ENCODE results near the gene ZNF418. TPM values are rescaled to one million over a fixed set of nuclear protein-coding genes. Genes with fewer than 3 reads are reported as not detected.
A peak's percentile ranks its signal among the peaks of the same experiment; 100 is the strongest.

Gene ZNF418
- total and polyA plus RNA-seq, 2 of the 13 experiments (the other 11 are each of a cell fraction or from before 2014, with no cell fraction given) = 0.07 to 0.27 TPM

GRCh38 chr19:57947419-57948134, 12.4 kb upstream of the ZNF418 start, which contains the start of gene ZNF256 (continued):
- TF ChIP-seq REST (IDR thresholded peaks at IDR 0.05; ENCODE audit: borderline replicate concordance in 1 of 2, low read depth in 1 of 2, low read length in 2 of 2) (no peak), NR2F6 (IDR thresholded peaks at IDR 0.05) (no peak), NR2F6 (CRISPR knock-in tag; IDR thresholded peaks at IDR 0.05) (peak; percentile 52; the same call in 1 of the 2 replicates), KDM1A (CRISPR knock-in tag; IDR thresholded peaks at IDR 0.05) (no peak), CENPX (CRISPR knock-in tag; IDR thresholded peaks at IDR 0.05) (no peak), ZBTB43 (CRISPR knock-in tag; conservative IDR thresholded peaks at IDR 0.05) (peak; percentile 20; the same call in 1 of the 2 replicates), HNRNPLL (IDR thresholded peaks at IDR 0.05; ENCODE audit: low read depth, low read length, poor library complexity, severe bottlenecking) (peak; percentile 80), RXRA (CRISPR knock-in tag; IDR thresholded peaks at IDR 0.05) (peak; percentile 38; the same call in 1 of the 2 replicates), TBX2 (CRISPR knock-in tag; IDR thresholded peaks at IDR 0.05; ENCODE audit: borderline replicate concordance) (peak; percentile 76), E2F2 (CRISPR knock-in tag; IDR thresholded peaks at IDR 0.05; ENCODE audit: borderline replicate concordance) (no peak), DPF2 (CRISPR knock-in tag; IDR thresholded peaks at IDR 0.05; ENCODE audit: borderline replicate concordance, low read depth) (no peak), NR2C2 (CRISPR knock-in tag; IDR thresholded peaks at IDR 0.05; ENCODE audit: borderline replicate concordance) (peak; percentile 85), ZNF784 (CRISPR knock-in tag; IDR thresholded peaks at IDR 0.05; ENCODE audit: borderline replicate concordance) (no peak), TCF12 (IDR thresholded peaks at IDR 0.05) (no peak), TCF12 (CRISPR knock-in tag; IDR thresholded peaks at IDR 0.05) (0 out of 2 replicates have a peak, but pooled peaks have one; percentile 28), AKNA (CRISPR knock-in tag; IDR thresholded peaks at IDR 0.05; ENCODE audit: borderline replicate concordance) (no peak; the same call in 1 of the 2 replicates), ZBTB7B (CRISPR knock-in tag; IDR thresholded peaks at IDR 0.05) (0 out of 2 replicates have a peak, but pooled peaks have one; percentile 23)

All from HepG2 (cell line).